HG03571 (cell line): ENCODE measurements around the gene ELL2.
"Not testable (repeated sequence)": the region's sequence is repeated elsewhere in the genome, so short reads cannot be mapped to it uniquely, and the experiment has no call there.

Experiments used
- ATAC-seq: cut with Tn5 transposase; IDR thresholded peaks from one replicate; pipeline ENCODE4 v1.9.1; 2021; ENCODE audit not compliant: unreplicated experiment

The ELL2 gene

GRCh38 chr5:95862671-95863382 is 98.8 kb downstream of the ELL2 start:
- no peak for ATAC-seq

GRCh38 chr5:95861864-95862561 is 99.6 kb downstream of the ELL2 start:
- no peak for ATAC-seq

GRCh38 chr5:95861221-95861863 is 100.3 kb downstream of the ELL2 start:
- ATAC-seq: no peak

- ATAC-seq: no peak
Observed at GRCh38 chr5:95859661-95860060, 102.0 kb downstream of the ELL2 start.

GRCh38 chr5:95858661-95859595 is 102.7 kb downstream of the ELL2 start:
- peak; percentile 87 for ATAC-seq

GRCh38 chr5:95858023-95858461 is 103.6 kb downstream of the ELL2 start:
- ATAC-seq: no peak

GRCh38 chr5:95857185-95857945 is 104.3 kb downstream of the ELL2 start:
- no peak for ATAC-seq

- no peak for ATAC-seq
Observed at GRCh38 chr5:95856501-95856981, 105.1 kb downstream of the ELL2 start.

GRCh38 chr5:95853490-95853889 is 108.2 kb downstream of the ELL2 start:
- no peak for ATAC-seq

GRCh38 chr5:95852567-95852966 is 109.1 kb downstream of the ELL2 start:
- no peak for ATAC-seq

GRCh38 chr5:95851141-95851540 is 110.5 kb downstream of the ELL2 start:
- not testable (repeated sequence) for ATAC-seq

- ATAC-seq: no peak
Observed at GRCh38 chr5:95850391-95850894, 111.2 kb downstream of the ELL2 start.

- no peak for ATAC-seq
Observed at GRCh38 chr5:95848701-95849100, 113.0 kb downstream of the ELL2 start.

GRCh38 chr5:95847261-95847592 is 114.4 kb downstream of the ELL2 start:
- no peak for ATAC-seq

- ATAC-seq: peak; percentile 54
Observed at GRCh38 chr5:95846554-95847260, 114.9 kb downstream of the ELL2 start.

GRCh38 chr5:95845391-95845790 is 116.3 kb downstream of the ELL2 start:
- ATAC-seq: no peak

GRCh38 chr5:95843733-95844223 is 117.9 kb downstream of the ELL2 start:
- no peak for ATAC-seq

GRCh38 chr5:95842854-95843544 is 118.7 kb downstream of the ELL2 start:
- ATAC-seq: peak; percentile 92
